NCI-H510A treated with DMSO at 0.1 percent for 48 hours (cell line): ENCODE measurements around the gene GAGE1.
"Not testable (repeated sequence)": the region's sequence is repeated elsewhere in the genome, so short reads cannot be mapped to it uniquely, and the experiment has no call there.

ENCODE experiments used
- DNase-seq: peaks from one replicate; lab custom pipeline; 2025; lab: John Stamatoyannopoulos, UW

The GAGE1 gene, protein sequence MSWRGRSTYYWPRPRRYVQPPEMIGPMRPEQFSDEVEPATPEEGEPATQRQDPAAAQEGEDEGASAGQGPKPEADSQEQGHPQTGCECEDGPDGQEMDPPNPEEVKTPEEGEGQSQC

GRCh38 chrX:49598720-49599119, at the start of gene GAGE1:
TSS of gene GAGE1 (plus strand) at chrX:49599020. CDS start at chrX:49600175, 1,155 bp downstream.
- DNase-seq = not testable (repeated sequence)

- DNase-seq = not testable (repeated sequence)
Measured at GRCh38 chrX:49550989-49551388, 47.8 kb upstream of the GAGE1 start, which contains the start of gene GAGE12E. TSS of gene GAGE12E (plus strand) at chrX:49551289. CDS start at chrX:49552444, 1,155 bp downstream.

GRCh38 chrX:49560542-49560941, 38.3 kb upstream of the GAGE1 start, which contains the start of gene GAGE12F:
TSS of gene GAGE12F (plus strand) at chrX:49560842. CDS start at chrX:49561997, 1,155 bp downstream.
- DNase-seq = not testable (repeated sequence)

- not testable (repeated sequence) for DNase-seq
Measured at GRCh38 chrX:49568728-49569127, 30.1 kb upstream of the GAGE1 start.

GRCh38 chrX:49569152-49569551, 29.7 kb upstream of the GAGE1 start:
- DNase-seq = not testable (repeated sequence)

DNA sequence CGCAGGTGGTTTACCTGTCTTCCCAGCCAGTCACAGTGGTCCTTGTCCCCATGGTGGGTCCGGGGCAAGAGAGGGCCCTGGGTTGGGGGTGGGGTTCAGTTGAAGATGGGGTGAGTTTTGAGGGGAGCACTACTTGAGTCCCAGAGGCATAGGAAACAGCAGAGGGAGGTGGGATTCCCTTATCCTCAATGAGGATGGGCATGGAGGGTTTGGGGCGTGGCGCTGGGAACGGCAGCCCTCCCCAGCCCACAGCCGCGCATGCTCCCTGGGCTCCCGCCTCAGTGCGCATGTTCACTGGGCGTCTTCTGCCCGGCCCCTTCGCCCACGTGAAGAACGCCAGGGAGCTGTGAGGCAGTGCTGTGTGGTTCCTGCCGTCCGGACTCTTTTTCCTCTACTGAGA, 28.7 kb upstream of the GAGE1 start, which contains the start of gene GAGE12G:
GAGE12G (plus strand) TSS at position 301 of the 400 bp plus-strand sequence. CDS start 1,155 bp downstream, outside the sequence.
- DNase-seq = not testable (repeated sequence)

- DNase-seq = not testable (repeated sequence)
Measured at GRCh38 chrX:49579649-49580048, 19.2 kb upstream of the GAGE1 start, which contains the start of gene GAGE12H. TSS of gene GAGE12H (plus strand) at chrX:49579949. CDS start at chrX:49581104, 1,155 bp downstream.

DNA sequence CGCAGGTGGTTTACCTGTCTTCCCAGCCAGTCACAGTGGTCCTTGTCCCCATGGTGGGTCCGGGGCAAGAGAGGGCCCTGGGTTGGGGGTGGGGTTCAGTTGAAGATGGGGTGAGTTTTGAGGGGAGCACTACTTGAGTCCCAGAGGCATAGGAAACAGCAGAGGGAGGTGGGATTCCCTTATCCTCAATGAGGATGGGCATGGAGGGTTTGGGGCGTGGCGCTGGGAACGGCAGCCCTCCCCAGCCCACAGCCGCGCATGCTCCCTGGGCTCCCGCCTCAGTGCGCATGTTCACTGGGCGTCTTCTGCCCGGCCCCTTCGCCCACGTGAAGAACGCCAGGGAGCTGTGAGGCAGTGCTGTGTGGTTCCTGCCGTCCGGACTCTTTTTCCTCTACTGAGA, 9.6 kb upstream of the GAGE1 start, which contains the start of gene GAGE2A:
GAGE2A (plus strand) TSS at position 301 of the 400 bp plus-strand sequence. CDS start 1,155 bp downstream, outside the sequence.
- DNase-seq = not testable (repeated sequence)

DNA sequence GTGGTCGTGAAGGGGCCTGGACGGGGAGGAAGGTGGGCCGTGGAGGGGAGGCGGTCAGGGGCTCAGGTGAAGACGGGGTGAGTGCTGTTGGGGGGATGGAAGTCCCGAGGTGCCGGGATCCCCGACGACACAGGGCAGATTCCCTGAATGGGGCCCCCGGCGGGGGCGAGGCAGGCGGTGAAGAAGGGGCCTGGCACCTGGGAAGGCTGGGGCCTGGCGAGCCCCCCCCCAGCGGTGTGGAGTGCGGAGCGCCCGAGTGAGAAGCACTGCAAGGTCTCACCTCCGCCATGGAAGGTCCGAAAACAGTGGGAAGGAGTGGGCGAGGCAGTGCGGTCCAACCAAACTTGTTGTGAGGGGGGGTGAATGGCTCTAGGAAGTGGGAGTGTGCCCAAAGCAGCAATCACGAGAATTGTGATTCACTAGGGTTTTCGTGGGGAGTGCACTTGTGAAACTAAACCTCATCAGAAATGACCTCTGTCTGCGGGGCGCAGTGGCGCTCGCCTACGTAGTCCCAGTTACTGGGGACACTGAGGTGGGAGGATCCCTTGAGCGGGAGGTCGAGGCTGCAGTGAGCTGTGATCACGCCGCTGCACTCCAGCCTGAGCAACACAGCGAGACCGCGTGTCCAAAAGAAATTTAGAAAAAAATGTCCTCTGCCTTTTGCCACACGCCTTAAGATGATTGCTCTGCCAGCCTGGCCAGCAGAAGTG, 8.9 kb upstream of the GAGE1 start:
- DNase-seq = not testable (repeated sequence)

GRCh38 chrX:49590488-49590887, 8.3 kb upstream of the GAGE1 start:
- DNase-seq = not testable (repeated sequence)

GRCh38 chrX:49610718-49611310, 12.0 kb downstream of the GAGE1 start:
- no peak for DNase-seq

DNA sequence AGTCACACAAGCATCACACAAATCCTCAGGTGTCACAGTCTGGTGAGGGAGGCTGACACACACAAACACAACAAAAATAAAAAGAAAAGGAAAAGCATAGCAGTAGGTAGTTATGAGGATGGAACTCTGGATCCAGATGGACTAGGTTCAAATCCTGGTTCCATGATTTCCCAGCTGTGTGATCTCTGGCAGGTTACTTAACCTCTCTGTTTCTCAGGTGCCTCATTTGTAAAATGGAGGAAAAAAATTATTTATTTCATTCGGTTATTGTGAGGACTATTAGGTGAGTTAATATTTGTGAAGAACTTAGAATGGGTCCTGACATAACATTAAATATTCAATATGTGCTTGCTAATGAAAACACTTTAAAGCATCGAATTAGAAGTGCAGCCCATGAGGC, 19.8 kb downstream of the GAGE1 start:
- no peak for DNase-seq

GRCh38 chrX:49627086-49627777, 28.4 kb downstream of the GAGE1 start:
- no peak for DNase-seq

GRCh38 chrX:49644991-49645637, 46.3 kb downstream of the GAGE1 start:
- DNase-seq = no peak

DNA sequence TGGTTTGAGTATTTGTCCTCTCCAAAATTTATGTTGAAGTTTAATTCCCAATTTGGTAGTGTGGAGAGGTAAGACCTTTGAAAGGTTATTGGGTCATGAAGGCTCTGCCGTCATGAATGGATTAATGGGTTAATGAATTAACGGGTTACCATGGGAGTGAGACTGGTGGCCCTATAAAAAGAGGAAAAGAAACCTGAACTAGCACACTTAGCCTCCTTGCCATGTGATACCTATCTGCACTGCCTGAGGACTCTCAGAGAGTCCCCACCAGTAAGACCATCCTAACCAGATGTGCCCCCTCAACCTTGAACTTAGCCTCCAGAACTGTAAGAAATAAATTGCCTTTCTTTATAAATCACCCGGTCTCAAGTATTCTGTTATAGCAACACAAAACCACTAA, 57.7 kb downstream of the GAGE1 start:
- no peak for DNase-seq
